ENCODE data around the gene LENEP. TPM values are rescaled to one million over a fixed set of nuclear protein-coding genes. Genes with fewer than 3 reads are reported as not detected.

Gene LENEP
- polyA plus RNA-seq, 2 of the 4 experiments (the other 2 are of a cell fraction): not detected

DNA sequence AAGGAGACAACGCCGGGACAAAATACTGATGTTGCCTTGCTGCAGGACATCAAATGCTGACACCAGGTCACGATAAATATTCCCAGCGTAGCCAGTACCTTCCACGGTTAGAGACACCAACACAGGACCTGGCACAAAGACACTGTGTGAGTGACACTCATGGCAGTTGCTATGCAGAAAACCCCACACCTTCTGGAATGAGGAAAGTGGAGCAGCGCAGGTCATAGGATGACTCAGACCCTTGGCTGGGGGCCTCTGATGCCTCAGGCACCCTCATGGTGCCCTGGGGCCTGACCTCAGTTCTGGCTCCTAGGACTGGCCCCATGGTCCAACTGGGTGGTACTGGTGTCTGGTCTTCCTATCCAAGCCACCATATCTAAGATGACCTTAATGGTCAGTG is 33.2 kb downstream of the LENEP start (continued):
- TF ChIP-seq NPAS2 (CRISPR knock-in tag; IDR thresholded peaks at IDR 0.05; ENCODE audit: borderline replicate concordance): no peak
- TF ChIP-seq RARB (CRISPR knock-in tag; IDR thresholded peaks at IDR 0.05): no peak
- TF ChIP-seq CHD2 (IDR thresholded peaks at IDR 0.05; ENCODE audit: low read length, partially characterized antibody): no peak
- no peak for TF ChIP-seq ZNF302 (CRISPR knock-in tag; IDR thresholded peaks at IDR 0.05)

DNA sequence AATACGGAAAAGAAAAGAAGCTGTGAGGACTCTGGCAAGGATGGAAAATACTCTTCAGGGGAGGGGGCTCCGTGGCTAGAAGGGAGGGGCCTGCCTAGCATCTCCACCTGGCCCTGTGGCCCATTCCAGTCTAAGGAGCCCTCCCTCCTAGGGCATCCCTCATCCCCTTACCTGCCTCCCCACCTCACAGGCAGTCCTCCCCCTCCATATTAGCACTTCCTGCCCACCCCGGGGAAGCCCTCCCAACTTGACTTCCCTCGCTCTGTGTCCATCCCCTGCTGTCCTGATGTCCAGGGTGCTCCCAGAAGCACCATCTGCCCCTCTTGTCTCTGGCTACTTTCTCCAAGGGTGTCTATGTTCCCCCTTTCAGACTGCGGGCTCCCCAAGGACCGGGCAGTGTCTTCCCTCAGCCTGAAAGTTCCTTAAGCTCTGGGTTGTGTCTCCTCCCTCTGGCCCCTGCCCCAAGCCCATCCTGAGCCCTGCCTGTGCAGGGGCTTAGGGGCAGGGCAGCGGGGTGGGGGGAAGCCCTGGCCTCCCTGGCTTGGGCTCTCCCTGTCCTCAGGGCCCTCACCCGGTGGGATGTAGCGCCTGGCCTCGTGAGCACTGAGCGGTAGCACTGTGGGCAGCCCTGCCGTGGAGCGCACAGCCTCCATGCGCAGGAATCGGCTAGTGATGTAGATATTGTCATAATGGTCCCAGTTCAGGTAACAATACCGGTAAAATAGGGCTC is 36.3 kb downstream of the LENEP start:
- POLR2A ChIA-PET: no interaction called here
- H3K4me1 ChIP-seq: peaks cover 27% of the 10 kb centered on the region
- WGBS (ENCODE audit: missing lambda C conversion rate): 94% methylated on average over 11 of the region's 16 CpGs
- TF ChIP-seq CHD2 (IDR thresholded peaks at IDR 0.05; ENCODE audit: low read length, partially characterized antibody) (no peak), NPAS2 (CRISPR knock-in tag; IDR thresholded peaks at IDR 0.05; ENCODE audit: borderline replicate concordance) (no peak), RNF2 (IDR thresholded peaks at IDR 0.05; ENCODE audit: borderline replicate concordance, low read depth) (no peak), HOXB13 (CRISPR knock-in tag; IDR thresholded peaks at IDR 0.05; ENCODE audit: low read depth) (no peak)
- ATAC-seq (peak in 1 of 2 experiments; percentile 16; a peak in 2 of 6 replicates), DNase-seq (ENCODE audit: low read depth in 1 of 2, low spot score in 1 of 2) (no peak), FAIRE-seq (no peak)
- CTCF ChIA-PET: interaction anchor here (0.9 to 1.2 kb wide), 2 partner anchors 55 to 62 kb away, joined by 3 to 5 read pairs; no protein-coding TSS in a partner anchor
- H3K9me3 ChIP-seq: no peaks in the 10 kb centered on the region
- no peak overlapping the region for H3K4me2 ChIP-seq
- H3K4me3 ChIP-seq: no peak overlapping the region
- peak overlapping the region in 1 of 2 experiments; percentile 48; a peak in 2 of 6 replicates for H3K27ac ChIP-seq

DNA sequence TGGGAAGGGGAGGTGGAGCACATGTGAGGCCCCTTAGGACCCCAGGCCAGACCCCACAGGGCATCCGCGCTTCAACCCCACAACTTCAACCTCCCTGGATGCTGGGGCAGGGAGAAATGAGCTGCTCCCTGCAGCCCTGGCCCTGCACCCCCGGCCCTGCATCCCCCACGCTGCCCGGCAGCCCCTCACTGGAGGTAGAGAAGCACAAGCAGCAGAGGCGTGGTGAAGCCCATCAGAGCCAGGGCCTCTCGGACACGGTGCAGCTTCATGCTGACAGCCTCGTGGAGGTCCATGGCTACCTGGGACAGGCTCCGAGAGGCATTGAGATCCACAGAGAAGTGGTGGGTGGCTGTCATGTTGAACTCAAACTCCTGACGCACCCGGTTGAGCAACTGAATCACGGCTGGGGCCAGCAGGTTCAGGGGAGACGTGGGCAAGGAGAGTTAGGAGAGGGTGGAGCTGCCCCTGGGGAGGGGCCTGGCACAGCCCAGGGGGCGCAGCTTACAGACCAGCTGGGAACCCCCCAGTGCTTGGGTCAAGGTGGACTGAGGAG is 36.9 kb downstream of the LENEP start:
- no peak overlapping the region for H3K4me2 ChIP-seq
- ATAC-seq (peak in 1 of 2 experiments; percentile 9; a peak in 1 of 6 replicates), DNase-seq (ENCODE audit: low read depth in 1 of 2, low spot score in 1 of 2) (no peak), FAIRE-seq (no peak)
- H3K27ac ChIP-seq: no peak overlapping the region; a peak in 1 of 6 replicates
- TF ChIP-seq FOSB (CRISPR knock-in tag; IDR thresholded peaks at IDR 0.05): no peak
- TF ChIP-seq, protein P1, sequence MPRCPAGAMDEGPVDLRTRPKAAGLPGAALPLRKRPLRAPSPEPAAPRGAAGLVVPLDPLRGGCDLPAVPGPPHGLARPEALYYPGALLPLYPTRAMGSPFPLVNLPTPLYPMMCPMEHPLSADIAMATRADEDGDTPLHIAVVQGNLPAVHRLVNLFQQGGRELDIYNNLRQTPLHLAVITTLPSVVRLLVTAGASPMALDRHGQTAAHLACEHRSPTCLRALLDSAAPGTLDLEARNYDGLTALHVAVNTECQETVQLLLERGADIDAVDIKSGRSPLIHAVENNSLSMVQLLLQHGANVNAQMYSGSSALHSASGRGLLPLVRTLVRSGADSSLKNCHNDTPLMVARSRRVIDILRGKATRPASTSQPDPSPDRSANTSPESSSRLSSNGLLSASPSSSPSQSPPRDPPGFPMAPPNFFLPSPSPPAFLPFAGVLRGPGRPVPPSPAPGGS (IDR thresholded peaks at IDR 0.05): no peak
- no peak for TF ChIP-seq PHF8 (IDR thresholded peaks at IDR 0.05; ENCODE audit: borderline replicate concordance, low read depth)
- no peak for TF ChIP-seq KDM1A (IDR thresholded peaks at IDR 0.05; ENCODE audit: low read depth)
- TF ChIP-seq CHD2 (IDR thresholded peaks at IDR 0.05; ENCODE audit: low read length, partially characterized antibody): no peak
- H3K9me3 ChIP-seq: no peaks in the 10 kb centered on the region
- CTCF ChIA-PET: interaction anchor here (0.9 kb wide), 1 partner anchor 55 kb away, joined by 5 read pairs; no protein-coding TSS in a partner anchor
- POLR2A ChIA-PET: no interaction called here
- no peak overlapping the region for H3K4me3 ChIP-seq
- H3K4me1 ChIP-seq: peaks cover 20% of the 10 kb centered on the region
- 73% methylated on average over 14 of the region's 15 CpGs for WGBS (ENCODE audit: missing lambda C conversion rate)

DNA sequence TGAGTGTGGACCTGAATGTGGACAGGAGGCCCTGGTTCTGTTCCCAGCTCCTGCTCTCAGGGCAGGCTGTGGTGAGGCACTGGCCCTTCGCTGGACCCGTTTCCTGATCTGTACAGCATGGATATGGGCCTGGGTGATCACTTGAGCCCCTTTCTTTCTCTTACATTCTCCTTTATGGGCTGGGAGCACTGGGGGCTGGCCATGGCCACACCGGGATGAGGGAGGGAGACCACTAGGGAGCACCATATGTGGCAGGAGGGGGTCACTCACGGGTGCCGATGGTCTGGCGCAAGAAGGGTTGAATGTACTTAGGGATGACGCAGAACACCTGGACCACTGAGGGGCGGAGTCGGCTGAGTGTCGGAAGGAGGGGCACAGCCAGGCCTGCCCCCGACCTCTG is 37.5 kb downstream of the LENEP start:
- ChIA-PET POLR2A (interaction anchor here (0.6 kb wide), 1 partner anchor 339 kb away, joined by 3 read pairs; no protein-coding TSS in a partner anchor), CTCF (no interaction called here)
- DNase-seq (ENCODE audit: low read depth in 1 of 2, low spot score in 1 of 2) (no peak), FAIRE-seq (no peak), ATAC-seq (peak in 1 of 2 experiments; percentile 4; a peak in 1 of 6 replicates)
- Histone ChIP-seq H3K27ac (no peak overlapping the region), H3K4me1 (peaks cover 14% of the 10 kb centered on the region), H3K9me3 (no peaks in the 10 kb centered on the region), H3K4me2 (no peak overlapping the region), H3K4me3 (no peak overlapping the region)
- TF ChIP-seq TP53 (CRISPR knock-in tag; IDR thresholded peaks at IDR 0.05) (no peak), ZC3H11A (IDR thresholded peaks at IDR 0.05) (no peak), RCOR1 (IDR thresholded peaks at IDR 0.05; ENCODE audit: low read depth, low read length) (no peak), JUN (IDR thresholded peaks at IDR 0.05) (no peak), HOXB13 (CRISPR knock-in tag; IDR thresholded peaks at IDR 0.05; ENCODE audit: low read depth) (no peak), MAZ (IDR thresholded peaks at IDR 0.05; ENCODE audit: borderline replicate concordance, low read depth, low read length) (no peak)
- WGBS (ENCODE audit: missing lambda C conversion rate): 89% methylated on average over 11 of the region's 11 CpGs

All from A549 (cell line).